ENCODE data around the gene PCSK4.

PCSK4 gene

GRCh38 chr19:1509602-1510441 is 19.7 kb upstream of the PCSK4 start:
- no peak for TF ChIP-seq CTCF (IDR thresholded peaks at IDR 0.05; ENCODE audit: low read depth, low read length)
- in situ Hi-C loops (cut with HindIII; ENCODE audit: low sequenced_read_pairs) = no loop called here
- no peak for DNase-seq (ENCODE audit: low read depth, low spot score)
- H3K4me3 ChIP-seq (ENCODE audit: low read depth, low read length) = no peak overlapping the region

GRCh38 chr19:1508507-1508856 is 18.3 kb upstream of the PCSK4 start:
- no peak for TF ChIP-seq CTCF (IDR thresholded peaks at IDR 0.05; ENCODE audit: low read depth, low read length)
- DNase-seq (ENCODE audit: low read depth, low spot score) = no peak
- H3K4me3 ChIP-seq (ENCODE audit: low read depth, low read length) = peak overlapping the region; percentile 15
- in situ Hi-C loops (cut with HindIII; ENCODE audit: low sequenced_read_pairs) = no loop called here

- TF ChIP-seq CTCF (IDR thresholded peaks at IDR 0.05; ENCODE audit: low read depth, low read length) = no peak
- in situ Hi-C loops (cut with HindIII; ENCODE audit: low sequenced_read_pairs) = no loop called here
- DNase-seq (ENCODE audit: low read depth, low spot score) = peak; percentile 94
- H3K4me3 ChIP-seq (ENCODE audit: low read depth, low read length) = peak overlapping the region; percentile 49
Observed at GRCh38 chr19:1507763-1508506, 17.8 kb upstream of the PCSK4 start.

- DNase-seq (ENCODE audit: low read depth, low spot score) = no peak
- in situ Hi-C loops (cut with HindIII; ENCODE audit: low sequenced_read_pairs) = no loop called here
- no peak for TF ChIP-seq CTCF (IDR thresholded peaks at IDR 0.05; ENCODE audit: low read depth, low read length)
- H3K4me3 ChIP-seq (ENCODE audit: low read depth, low read length) = no peak overlapping the region
Observed at GRCh38 chr19:1507192-1507660, 17.1 kb upstream of the PCSK4 start.

GRCh38 chr19:1505991-1506881 is 16.1 kb upstream of the PCSK4 start:
- no peak for TF ChIP-seq CTCF (IDR thresholded peaks at IDR 0.05; ENCODE audit: low read depth, low read length)
- DNase-seq (ENCODE audit: low read depth, low spot score) = no peak
- no peak overlapping the region for H3K4me3 ChIP-seq (ENCODE audit: low read depth, low read length)
- in situ Hi-C loops (cut with HindIII; ENCODE audit: low sequenced_read_pairs) = no loop called here

GRCh38 chr19:1505012-1505411 is 14.9 kb upstream of the PCSK4 start:
- no peak for TF ChIP-seq CTCF (IDR thresholded peaks at IDR 0.05; ENCODE audit: low read depth, low read length)
- no peak for DNase-seq (ENCODE audit: low read depth, low spot score)
- in situ Hi-C loops (cut with HindIII; ENCODE audit: low sequenced_read_pairs) = no loop called here
- no peak overlapping the region for H3K4me3 ChIP-seq (ENCODE audit: low read depth, low read length)

Data from astrocyte of the spinal cord (primary cell).